HG03159 (cell line): ENCODE data around the gene AGGF1.
"Not testable (repeated sequence)": the region's sequence is repeated elsewhere in the genome, so short reads cannot be mapped to it uniquely, and the experiment has no call there.

ENCODE experiments used
- ATAC-seq: cut with Tn5 transposase; IDR thresholded peaks from one replicate; pipeline ENCODE4 v1.9.1; 2021; ENCODE audit warnings: mild to moderate bottlenecking, moderate library complexity; ENCODE audit not compliant: unreplicated experiment

AGGF1 gene, protein sequence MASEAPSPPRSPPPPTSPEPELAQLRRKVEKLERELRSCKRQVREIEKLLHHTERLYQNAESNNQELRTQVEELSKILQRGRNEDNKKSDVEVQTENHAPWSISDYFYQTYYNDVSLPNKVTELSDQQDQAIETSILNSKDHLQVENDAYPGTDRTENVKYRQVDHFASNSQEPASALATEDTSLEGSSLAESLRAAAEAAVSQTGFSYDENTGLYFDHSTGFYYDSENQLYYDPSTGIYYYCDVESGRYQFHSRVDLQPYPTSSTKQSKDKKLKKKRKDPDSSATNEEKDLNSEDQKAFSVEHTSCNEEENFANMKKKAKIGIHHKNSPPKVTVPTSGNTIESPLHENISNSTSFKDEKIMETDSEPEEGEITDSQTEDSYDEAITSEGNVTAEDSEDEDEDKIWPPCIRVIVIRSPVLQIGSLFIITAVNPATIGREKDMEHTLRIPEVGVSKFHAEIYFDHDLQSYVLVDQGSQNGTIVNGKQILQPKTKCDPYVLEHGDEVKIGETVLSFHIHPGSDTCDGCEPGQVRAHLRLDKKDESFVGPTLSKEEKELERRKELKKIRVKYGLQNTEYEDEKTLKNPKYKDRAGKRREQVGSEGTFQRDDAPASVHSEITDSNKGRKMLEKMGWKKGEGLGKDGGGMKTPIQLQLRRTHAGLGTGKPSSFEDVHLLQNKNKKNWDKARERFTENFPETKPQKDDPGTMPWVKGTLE

GRCh38 chr5:77030097-77031071, at the start of gene AGGF1:
Gene AGGF1 (plus strand): TSS chr5:77030404. CDS start chr5:77030767, 363 bp downstream.
- ATAC-seq, result peak; percentile 99

DNA sequence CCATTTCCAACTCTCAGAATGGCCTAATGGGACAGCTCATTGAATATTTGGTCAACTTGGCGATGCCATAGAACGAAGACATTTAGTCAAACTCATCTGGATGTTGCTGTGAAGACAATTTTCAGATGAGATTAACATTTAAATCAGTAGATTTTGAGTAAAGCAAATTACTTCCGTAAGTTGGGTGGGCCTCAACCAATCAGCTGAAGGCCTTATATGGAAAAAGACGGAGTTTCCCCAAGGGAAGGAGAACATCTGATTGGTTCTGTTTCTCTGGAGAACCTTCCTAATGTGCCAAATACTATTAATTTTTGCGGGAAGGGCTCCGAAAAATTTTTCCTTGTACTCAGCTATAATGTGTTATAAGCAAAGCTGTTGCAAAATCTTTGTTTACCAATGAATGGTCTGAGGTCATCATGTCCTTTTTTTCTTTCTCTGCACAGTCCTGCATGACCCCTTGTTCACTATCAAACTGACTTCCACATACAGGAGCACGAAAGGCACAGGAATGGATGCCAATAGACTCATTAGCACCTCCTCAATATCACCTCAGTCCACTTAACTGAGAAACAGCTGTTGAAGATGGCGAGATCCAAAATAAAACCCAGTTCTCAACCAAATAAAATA, 49.6 kb upstream of the AGGF1 start:
- ATAC-seq, result no peak

- no peak for ATAC-seq
Measured at GRCh38 chr5:76982450-76982849, 47.8 kb upstream of the AGGF1 start.

GRCh38 chr5:76983468-76983867, 46.7 kb upstream of the AGGF1 start:
- ATAC-seq, result no peak

GRCh38 chr5:76986825-76987526, 43.2 kb upstream of the AGGF1 start:
- ATAC-seq, result no peak

DNA sequence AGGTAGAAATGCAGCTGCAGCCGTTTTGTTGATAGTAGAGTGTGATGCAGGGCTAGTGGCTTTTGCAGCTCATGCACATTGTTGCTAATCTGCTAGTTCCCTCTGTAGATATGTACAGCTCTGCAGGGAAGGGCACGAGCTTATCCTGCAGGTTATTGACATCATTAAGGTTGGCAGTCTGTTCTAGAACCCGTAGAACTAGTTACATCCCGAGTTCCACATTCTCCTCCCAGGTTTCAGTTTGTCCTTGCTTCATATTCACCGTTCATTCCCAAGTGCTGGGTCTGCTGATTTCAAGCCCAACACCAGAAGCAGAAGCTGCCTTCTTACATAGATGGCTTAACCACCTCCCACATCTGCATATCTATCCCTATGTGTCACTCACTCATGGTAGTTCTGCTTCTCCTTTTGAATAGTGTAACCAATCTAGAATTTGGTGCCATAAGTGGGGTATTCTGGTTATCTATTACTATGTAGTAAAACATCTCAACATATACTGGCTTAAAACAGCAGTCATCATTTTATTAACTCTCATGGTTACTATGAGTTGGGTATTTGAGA, 39.2 kb upstream of the AGGF1 start:
- no peak for ATAC-seq

DNA sequence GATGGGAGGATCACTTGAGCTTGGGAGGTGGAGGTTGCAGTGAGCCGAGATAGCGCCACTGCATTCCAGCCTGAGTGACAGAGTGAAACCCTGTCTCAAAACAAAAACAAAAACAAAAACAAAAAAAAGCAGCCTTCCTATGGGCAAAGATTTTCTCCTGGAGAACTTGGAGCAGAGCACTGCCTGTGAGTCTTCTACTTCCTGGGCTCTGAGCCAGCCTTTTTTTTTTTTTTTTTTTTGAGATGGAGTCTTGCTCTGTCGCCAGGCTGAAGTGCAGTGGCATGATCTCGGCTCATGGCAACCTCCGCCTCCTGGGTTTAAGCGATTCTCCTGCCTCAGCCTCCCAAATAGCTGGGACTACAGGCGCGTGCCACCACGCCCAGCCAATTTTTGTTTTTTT, 36.8 kb upstream of the AGGF1 start:
- not testable (repeated sequence) for ATAC-seq

DNA sequence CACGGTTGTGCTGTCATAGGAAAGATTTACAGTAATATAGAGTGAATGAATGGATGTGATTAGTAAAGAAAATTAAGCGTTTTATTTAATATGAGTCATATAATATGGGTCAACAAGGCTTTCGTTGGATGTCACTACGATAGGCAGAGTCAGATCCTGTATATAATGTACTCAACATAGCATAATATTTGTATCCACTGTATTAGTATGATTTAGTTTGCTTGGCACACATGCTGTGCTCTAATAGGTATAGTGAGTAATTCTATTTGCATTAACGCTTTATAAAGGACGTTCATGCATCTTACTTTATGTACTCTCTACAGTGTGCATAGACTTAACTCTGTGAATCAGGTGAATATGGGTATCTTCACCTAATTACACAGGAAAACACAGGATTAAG, 35.9 kb upstream of the AGGF1 start:
- no peak for ATAC-seq

DNA sequence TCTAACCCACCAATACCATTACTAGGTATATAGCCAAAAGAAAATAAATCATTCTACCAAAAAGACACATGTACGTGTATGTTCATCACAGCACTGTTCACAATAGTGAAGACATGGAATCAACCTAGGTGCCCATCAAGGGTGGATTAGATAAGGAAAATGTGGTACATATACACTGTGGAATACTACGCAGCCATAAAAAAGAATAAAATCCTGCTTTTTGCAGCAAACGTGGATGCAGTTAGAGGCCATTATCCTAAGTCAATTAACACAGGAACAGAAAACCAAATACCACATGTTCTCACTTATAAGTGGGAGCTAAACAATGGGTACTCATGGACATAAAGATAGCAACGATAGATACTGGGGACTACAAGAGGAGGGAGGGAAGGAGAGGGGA, 32.0 kb upstream of the AGGF1 start:
- ATAC-seq, result not testable (repeated sequence)

- no peak for ATAC-seq
Measured at GRCh38 chr5:76999451-76999850, 30.8 kb upstream of the AGGF1 start.

- ATAC-seq, result no peak
Measured at GRCh38 chr5:77003246-77003645, 27.0 kb upstream of the AGGF1 start.

GRCh38 chr5:77006124-77006523, 24.1 kb upstream of the AGGF1 start:
- ATAC-seq, result no peak

- ATAC-seq, result no peak
Measured at GRCh38 chr5:77008413-77008812, 21.8 kb upstream of the AGGF1 start.

DNA sequence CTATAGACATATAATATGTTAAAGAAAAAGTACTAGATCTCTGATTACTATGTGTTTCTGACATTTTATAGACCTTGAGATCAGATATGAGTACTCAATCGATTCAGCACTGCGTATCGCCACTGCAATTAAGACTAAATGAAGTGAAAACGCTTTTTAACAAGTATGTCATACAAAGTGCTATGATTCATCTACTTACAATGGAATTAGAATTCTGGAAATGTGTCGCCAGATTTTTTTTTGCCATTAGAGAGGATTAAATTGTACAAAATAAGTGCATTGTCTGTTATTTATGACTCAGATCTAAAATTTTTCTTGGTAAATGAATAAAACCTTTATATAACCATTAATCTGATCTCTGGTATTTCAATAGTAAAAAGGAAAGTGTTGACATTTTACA, 20.0 kb upstream of the AGGF1 start:
- ATAC-seq, result no peak

DNA sequence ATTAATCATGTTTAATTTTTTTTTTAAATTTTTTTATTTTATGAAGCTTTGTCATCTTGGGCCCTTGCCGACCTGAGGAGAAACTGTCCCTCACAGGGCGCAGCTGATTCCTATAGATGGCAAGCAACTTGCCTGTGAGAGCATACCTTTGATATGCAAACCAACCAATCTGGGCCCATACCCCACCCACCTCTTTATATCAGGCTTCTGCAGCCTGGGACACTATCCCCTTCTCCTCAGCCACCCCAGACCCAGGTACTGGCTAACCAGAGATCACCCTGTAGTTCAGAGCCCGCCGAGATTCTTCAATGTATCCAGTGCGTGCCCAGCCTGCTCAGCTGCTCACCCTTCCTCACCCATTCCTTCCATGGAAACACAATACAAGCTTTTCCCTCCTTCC, 18.7 kb upstream of the AGGF1 start:
- no peak for ATAC-seq

- ATAC-seq, result no peak
Measured at GRCh38 chr5:77012601-77013000, 17.6 kb upstream of the AGGF1 start.

DNA sequence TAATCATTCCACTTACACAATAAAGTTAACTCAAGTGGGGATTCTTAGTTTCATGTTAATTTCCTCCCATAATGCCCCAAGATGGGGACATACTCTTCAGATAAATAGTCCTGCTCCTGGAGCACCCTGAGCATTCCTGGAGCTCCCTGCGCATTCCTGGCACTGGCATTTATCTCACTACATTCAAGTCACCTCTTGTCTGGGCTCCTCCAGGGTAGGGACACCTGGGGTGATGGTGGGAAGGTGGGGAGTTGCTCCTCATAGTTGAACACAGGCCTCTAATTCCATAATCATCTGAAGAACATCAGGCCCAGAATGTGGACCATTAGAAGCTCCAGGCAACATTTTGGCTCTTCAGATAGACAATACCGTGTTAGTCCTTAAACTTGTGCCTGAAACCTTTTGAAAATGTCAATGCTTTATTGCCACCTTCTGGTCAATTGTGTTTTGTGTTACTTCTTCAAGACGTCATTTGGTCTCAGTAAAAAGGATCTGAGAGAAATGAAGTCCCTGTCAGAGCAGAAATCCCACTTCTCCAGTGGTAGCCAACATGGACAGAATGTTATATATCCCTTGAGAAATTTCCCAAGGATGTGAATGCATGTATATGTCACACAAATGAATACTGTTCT, 14.2 kb upstream of the AGGF1 start:
- ATAC-seq, result no peak

DNA sequence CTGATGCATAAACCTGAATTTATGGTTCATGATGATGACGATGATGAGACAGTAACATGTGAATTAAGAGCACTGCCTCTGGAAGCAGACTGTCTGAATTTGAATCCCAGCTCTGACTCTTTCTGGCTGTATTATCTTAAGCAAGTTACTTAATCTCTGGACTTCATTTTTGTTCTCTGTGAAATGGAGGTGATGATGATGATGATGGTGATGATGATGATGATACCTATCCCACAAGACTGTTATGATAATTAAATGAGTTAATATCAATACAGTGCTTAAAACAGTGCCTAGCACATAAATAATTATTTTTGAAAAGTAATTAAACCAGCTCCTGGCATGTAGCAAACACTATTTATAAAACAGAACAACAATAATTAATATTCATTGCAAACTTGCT, 13.2 kb upstream of the AGGF1 start:
- ATAC-seq, result no peak

- ATAC-seq, result no peak
Measured at GRCh38 chr5:77017668-77018067, 12.5 kb upstream of the AGGF1 start.
